HG03457 (cell line): ENCODE data around the gene AVPR2.

Source experiments
- ATAC-seq: cut with Tn5 transposase; IDR thresholded peaks from one replicate; pipeline ENCODE4 v1.9.1; 2021; ENCODE audit warnings: moderate number of reproducible peaks; ENCODE audit not compliant: unreplicated experiment

AVPR2 gene

GRCh38 chrX:153910446-153910845, 6.0 kb downstream of the AVPR2 start:
- ATAC-seq = no peak

DNA sequence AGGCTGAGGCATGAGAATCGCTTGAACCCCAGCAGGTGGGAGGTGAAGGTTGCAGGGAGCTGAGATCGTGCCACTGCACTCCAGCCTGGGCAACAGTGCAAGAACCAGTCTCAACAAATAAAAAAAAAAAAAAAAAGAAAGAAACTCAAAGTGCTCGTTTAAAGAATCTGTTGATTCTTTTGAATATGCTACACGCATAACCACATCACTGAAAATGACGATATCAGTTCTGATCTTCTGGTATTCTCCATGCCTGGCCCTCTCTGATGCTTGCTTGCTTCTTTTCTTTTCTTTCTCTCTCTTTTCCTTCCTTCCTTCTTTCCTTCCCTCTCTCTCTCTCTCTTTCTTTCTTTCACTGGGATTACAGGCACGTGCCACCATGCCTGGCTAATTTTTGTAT, 7.3 kb downstream of the AVPR2 start:
- no peak for ATAC-seq

DNA sequence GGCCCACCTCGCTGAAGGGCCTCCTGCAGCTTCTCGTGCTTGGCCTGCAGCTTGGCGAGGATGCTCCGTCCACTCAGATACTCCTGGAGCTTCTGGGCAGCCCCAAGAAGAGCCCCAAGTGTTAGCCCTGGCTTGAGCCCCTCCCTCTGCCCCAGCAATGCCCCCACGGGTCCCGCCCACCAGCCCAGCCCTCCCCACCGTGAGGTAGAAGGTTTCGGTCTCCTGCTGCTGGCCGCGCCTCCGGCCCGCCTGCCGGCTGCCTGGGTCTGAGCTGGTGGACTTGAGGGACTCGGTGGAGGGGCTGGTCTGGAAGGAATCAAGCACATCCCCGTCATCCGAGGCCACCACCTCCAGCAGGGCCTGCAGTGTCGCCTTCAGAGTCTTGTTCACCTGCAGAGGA, 8.7 kb downstream of the AVPR2 start:
- no peak for ATAC-seq

DNA sequence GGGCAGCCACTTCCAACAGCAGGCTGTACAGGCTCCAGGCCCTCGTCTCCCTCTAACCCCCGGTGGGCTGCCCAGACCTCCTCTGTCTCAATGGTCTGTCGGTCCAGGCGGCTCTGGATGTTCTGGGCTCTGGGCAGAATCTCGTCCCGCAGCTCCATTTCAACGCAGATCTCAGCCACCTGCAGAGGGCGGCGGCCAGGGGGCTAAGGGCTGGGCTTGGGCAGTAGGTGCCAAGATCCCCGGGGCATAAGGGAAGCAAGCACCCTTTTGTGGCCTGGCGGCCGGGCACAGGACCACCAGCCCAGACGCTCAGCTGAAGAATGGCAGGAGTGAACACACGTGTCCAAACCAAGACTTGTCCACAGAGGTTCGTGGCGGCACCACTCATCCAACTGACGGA, 9.2 kb downstream of the AVPR2 start:
- ATAC-seq = no peak

- ATAC-seq = no peak
Observed at GRCh38 chrX:153917869-153918268, 13.4 kb downstream of the AVPR2 start.

- no peak for ATAC-seq
Observed at GRCh38 chrX:153919281-153919680, 14.8 kb downstream of the AVPR2 start.

GRCh38 chrX:153920546-153920945, 16.1 kb downstream of the AVPR2 start:
- no peak for ATAC-seq

- no peak for ATAC-seq
Observed at GRCh38 chrX:153921070-153921469, 16.6 kb downstream of the AVPR2 start.

GRCh38 chrX:153921511-153922446, 17.3 kb downstream of the AVPR2 start:
- ATAC-seq = no peak

- no peak for ATAC-seq
Observed at GRCh38 chrX:153922932-153923857, 18.7 kb downstream of the AVPR2 start.

DNA sequence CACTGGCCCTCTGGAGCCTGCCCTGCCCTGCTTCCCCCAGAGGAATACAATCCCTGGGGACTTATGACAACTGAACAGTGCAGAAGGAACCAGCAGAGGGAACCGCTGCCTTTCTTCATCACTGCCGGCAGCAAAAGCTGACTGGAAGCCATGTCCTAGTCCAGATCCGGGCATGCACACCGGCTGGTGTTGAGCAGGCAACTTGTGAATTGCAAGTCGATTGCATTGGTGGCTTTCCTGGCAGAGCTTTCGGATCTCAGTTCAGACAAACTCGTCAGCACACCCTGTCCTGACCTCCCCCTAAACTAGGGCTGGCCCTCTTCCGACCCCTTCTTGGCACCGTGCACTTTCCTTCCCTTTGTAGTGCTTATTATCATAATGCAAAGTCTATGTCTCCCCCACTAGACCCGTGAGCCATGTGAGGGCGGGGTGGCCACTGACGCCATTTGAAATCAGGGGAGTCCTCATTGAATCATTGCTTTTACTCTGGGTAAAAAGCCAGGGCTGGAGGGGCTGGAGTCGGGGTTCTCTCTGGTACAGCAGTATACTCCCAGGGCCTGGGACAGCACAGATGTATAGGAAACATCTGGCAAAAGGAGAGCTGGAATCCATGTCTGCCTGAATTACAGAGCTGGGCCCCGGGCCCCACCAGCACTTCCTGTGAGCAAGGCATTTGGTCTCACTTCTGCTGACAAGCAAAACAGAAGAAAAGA, 19.8 kb downstream of the AVPR2 start:
- ATAC-seq = no peak

- ATAC-seq = no peak
Observed at GRCh38 chrX:153925387-153925738, 20.9 kb downstream of the AVPR2 start.

- ATAC-seq = no peak
Observed at GRCh38 chrX:153925739-153926551, 21.5 kb downstream of the AVPR2 start, which contains the start of gene ARHGAP4. Gene ARHGAP4, minus strand, starts transcription at chrX:153926264. Its CDS starts 62 bp downstream, at chrX:153926202.

DNA sequence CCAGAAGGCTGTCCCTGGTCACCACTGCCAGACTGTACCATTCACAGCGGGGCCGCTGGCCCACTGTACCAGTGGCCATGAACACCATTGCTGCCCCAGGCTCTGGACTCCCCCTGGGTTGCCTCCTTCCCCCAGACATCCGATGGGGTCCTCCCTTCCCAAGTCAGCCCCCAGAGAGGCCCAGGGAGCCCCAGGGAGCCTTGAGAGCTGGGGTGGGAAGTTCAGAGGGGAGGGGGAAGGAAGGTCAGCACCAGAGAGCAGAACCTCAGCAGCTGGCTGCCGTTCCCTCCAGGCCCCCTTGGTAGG, 22.0 kb downstream of the AVPR2 start:
- no peak for ATAC-seq

GRCh38 chrX:153926858-153927671, 22.6 kb downstream of the AVPR2 start:
- ATAC-seq = peak; percentile 30

DNA sequence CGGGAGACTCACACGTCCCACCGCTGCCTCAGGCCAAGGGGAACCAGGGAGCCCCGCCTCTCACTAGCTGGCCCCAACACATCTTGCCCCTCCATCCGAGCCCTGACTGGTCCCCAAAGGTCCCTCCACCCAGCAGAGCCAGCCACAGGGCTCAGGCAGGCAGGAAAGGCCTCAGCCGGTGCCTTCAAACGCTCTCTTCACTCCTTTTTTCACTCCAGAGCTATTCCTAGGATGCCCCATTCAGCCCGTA, 23.1 kb downstream of the AVPR2 start:
- ATAC-seq = no peak

GRCh38 chrX:153927922-153928760, 23.7 kb downstream of the AVPR2 start:
- ATAC-seq = peak; percentile 53

DNA sequence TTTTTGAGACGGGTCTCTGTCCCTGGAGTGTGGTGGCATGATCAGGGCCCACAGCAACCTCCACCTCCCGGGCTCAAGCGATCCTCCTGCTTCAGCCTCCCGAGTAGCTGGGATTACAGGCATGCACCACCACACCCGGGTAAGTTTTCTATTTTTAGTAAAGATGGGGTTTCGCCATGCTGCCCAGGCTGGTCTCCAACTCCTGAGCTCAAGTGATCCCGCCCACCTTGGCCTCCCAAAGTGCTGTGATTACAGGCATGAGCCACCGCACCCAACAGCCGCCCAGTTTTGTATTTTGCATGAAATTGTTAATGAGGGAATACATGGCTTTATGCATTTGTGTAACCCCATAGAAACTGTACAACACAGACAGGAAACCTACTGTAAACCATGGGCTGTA, 24.4 kb downstream of the AVPR2 start:
- no peak for ATAC-seq

- no peak for ATAC-seq
Observed at GRCh38 chrX:153929576-153929975, 25.1 kb downstream of the AVPR2 start.
